Activated B cell treated with CpG ODN at 0.5 μM for 24 hours (primary cell): ENCODE results near the gene CFAP73. TPM values are rescaled to one million over a fixed set of nuclear protein-coding genes. Genes with fewer than 3 reads are reported as not detected.

Source experiments
- ATAC-seq: fragments of 200-7000 bp; cut with Tn5 transposase; one replicate; pipeline ENCODE4 v1.10.0; 2021; ENCODE audit warnings: low read depth, mild to moderate bottlenecking, moderate library complexity
- CTCF ChIA-PET: fragments of 350-600 bp; sonication (Branson Sonifier 250); formaldehyde crosslinking; loops from one replicate; lab custom pipeline; 2021; ENCODE audit warnings: antibody characterized with exemption; lab: Charles Lee
- POLR2A ChIA-PET: fragments of 350-600 bp; sonication (Branson Sonifier 250); formaldehyde crosslinking; loops from one replicate; lab custom pipeline; 2021; ENCODE audit warnings: antibody characterized with exemption; lab: Charles Lee
- DNase-seq: peaks from one replicate; pipeline ENCODE4 v3.0.0; 2022
- H3K27ac Mint-ChIP-seq: one replicate; pipeline ENCODE4 v1.8.0; 2020; ENCODE audit warnings: mixed read lengths
- H3K27me3 Mint-ChIP-seq: one replicate; pipeline ENCODE4 v1.8.0; 2021; ENCODE audit warnings: mixed read lengths
- H3K36me3 Mint-ChIP-seq: one replicate; pipeline ENCODE4 v1.8.0; 2021; ENCODE audit warnings: low read depth, mixed read lengths
- H3K4me1 Mint-ChIP-seq: one replicate; pipeline ENCODE4 v1.8.0; 2021; ENCODE audit warnings: mixed read lengths
- H3K4me3 Mint-ChIP-seq: one replicate; pipeline ENCODE4 v1.8.0; 2020; ENCODE audit warnings: mild to moderate bottlenecking, mixed read lengths
- H3K9me3 Mint-ChIP-seq: one replicate; pipeline ENCODE4 v1.8.0; 2020; ENCODE audit warnings: mixed read lengths
- intact Hi-C: fragments of 100-400 bp; cut with micrococcal nuclease; formaldehyde crosslinking; loops from one replicate; pipeline ENCODE4 v1.15.1; 2024
- total RNA-seq: library from RNA; stranded (reverse); gene quantifications from 2 replicates; pipeline ENCODE4 v1.2.3, GENCODE V29; 2022
- TF ChIP-seq, protein P1 (sequence below): fragments of 200-600 bp; IDR thresholded peaks from one replicate; pipeline ENCODE4 v1.8.0; 2022; ENCODE audit warnings: antibody characterized with exemption, mild to moderate bottlenecking

The CFAP73 gene
- total RNA-seq: 0.88 and 1.1 TPM in 2 replicates

DNA sequence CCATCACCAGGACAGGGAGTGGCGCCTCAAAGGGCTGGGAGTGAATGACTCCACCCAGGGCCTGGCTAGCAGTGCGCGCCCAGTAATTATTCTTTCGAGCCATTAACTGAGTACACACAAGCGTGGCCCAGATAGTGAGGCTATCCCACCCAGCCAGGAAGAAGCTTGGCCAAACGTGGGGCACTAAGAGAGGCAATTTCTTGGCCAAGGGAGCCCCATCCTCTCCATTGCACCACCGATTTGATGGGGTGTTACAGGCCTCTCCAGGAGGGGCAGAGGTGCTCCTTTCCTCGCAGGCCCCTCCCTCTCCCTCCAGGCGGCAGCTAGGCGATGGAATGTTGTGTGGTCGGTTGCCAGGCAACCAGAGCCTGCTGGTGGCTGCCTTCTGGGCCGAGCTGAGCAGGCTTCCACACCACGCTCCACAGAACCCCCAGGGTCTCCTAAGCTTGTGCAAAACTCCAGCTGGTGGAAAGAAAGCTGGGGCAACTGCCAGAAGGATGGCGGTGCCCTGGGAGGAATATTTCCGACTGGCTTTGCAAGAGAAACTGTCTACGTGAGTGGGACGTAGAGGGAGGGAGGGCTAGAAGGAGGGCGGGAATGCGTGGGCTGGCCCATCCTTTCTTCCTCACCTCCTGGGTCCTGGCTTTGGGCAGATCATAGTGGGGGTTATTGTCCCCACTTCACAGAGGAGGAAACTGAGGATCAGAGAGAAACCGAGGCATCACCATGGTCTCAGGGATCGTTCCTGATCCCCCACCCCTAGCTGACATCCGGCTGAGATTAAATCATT, at the start of gene CFAP73:
Gene CFAP73 (plus strand): TSS at position 364 of the 790 bp plus-strand sequence. CDS start 134 bp downstream, at position 498.
- no peaks in the 10 kb centered on the region for H3K9me3 Mint-ChIP-seq
- H3K4me3 Mint-ChIP-seq: no peak within 1 kb of the TSS
- TF ChIP-seq, protein P1, sequence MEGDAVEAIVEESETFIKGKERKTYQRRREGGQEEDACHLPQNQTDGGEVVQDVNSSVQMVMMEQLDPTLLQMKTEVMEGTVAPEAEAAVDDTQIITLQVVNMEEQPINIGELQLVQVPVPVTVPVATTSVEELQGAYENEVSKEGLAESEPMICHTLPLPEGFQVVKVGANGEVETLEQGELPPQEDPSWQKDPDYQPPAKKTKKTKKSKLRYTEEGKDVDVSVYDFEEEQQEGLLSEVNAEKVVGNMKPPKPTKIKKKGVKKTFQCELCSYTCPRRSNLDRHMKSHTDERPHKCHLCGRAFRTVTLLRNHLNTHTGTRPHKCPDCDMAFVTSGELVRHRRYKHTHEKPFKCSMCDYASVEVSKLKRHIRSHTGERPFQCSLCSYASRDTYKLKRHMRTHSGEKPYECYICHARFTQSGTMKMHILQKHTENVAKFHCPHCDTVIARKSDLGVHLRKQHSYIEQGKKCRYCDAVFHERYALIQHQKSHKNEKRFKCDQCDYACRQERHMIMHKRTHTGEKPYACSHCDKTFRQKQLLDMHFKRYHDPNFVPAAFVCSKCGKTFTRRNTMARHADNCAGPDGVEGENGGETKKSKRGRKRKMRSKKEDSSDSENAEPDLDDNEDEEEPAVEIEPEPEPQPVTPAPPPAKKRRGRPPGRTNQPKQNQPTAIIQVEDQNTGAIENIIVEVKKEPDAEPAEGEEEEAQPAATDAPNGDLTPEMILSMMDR: no peak
- H3K27me3 Mint-ChIP-seq: peaks cover 6% of the 10 kb centered on the region
- ChIA-PET POLR2A (no interaction called here), CTCF (interaction anchor here (1.0 kb wide), 1 partner anchor 100 kb away, joined by 3 read pairs; no protein-coding TSS in a partner anchor)
- H3K27ac Mint-ChIP-seq: no peak within 1 kb of the TSS
- ATAC-seq (no peak), DNase-seq (no peak)
- no peaks in the 10 kb centered on the region for H3K36me3 Mint-ChIP-seq
- intact Hi-C loops: no loop called here
- peaks cover 16% of the 10 kb centered on the region for H3K4me1 Mint-ChIP-seq

DNA sequence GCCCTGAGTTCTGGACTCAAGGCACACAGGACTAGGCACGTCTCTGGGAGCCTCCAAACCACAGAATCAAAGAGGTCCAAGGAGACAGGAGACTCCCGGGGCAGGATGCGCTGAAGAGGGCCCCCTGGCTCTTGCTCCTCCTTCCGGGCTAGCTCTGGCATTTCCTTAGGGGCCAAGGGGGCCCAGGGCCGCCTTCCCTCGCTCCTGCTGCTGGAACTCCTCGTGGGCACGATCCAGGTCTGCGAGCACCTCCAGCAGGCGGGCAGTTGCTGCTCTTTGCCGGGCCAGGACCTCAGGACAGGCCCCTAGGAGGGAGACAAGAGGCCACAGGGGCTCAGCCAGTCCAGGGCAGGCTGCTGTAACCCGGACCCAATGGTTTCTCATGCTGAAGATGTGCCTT, 49.8 kb upstream of the CFAP73 start:
- ATAC-seq (no peak), DNase-seq (no peak)
- Mint-ChIP-seq H3K4me1 (peaks cover 25% of the 10 kb centered on the region), H3K36me3 (peaks cover 9% of the 10 kb centered on the region), H3K27me3 (no peaks in the 10 kb centered on the region), H3K9me3 (no peaks in the 10 kb centered on the region), H3K4me3 (no peak overlapping the region), H3K27ac (peak overlapping the region; percentile 56)
- intact Hi-C loops: loop anchor here (2.0 to 5.0 kb wide), 2 partner anchors 33 to 199 kb away; no protein-coding TSS in a partner anchor
- TF ChIP-seq, protein P1: no peak
- ChIA-PET POLR2A (interaction anchor here (0.6 to 1.0 kb wide), 3 partner anchors 29 to 809 kb away, joined by 3 to 10 read pairs (median 4); no protein-coding TSS in a partner anchor), CTCF (interaction anchor here (2.0 to 6.7 kb wide), 3 partner anchors 52 to 107 kb away, joined by 14 to 85 read pairs (median 35); no protein-coding TSS in a partner anchor)

DNA sequence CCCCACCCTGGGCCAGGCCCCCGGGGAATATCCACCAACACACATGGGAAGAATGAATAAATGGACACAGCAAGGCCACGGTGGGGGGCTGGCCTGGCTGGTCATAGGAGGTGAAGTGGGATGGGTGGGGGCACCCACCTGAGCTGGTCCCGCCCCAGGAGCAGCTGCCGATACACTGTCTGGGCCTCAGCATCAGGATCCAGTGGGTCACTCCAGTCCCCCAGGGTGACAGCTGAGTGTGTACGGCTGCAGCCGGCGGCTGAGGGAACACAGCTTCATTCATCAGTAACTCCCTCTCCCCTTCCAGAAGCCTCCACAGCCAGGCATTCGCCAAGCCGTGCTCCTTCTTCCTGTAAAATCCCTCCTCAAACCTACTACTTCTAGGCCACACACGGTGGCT, 47.8 kb upstream of the CFAP73 start:
- Mint-ChIP-seq H3K4me1 (peaks cover 27% of the 10 kb centered on the region), H3K27me3 (no peaks in the 10 kb centered on the region), H3K27ac (no peak overlapping the region), H3K36me3 (peaks cover 3% of the 10 kb centered on the region), H3K4me3 (no peak overlapping the region), H3K9me3 (no peaks in the 10 kb centered on the region)
- TF ChIP-seq, protein P1: no peak
- ChIA-PET POLR2A (no interaction called here), CTCF (interaction anchor here (1.2 to 6.7 kb wide), 3 partner anchors 51 to 72 kb away, joined by 4 to 85 read pairs (median 35); no protein-coding TSS in a partner anchor)
- ATAC-seq (no peak), DNase-seq (no peak)
- intact Hi-C loops: no loop called here

DNA sequence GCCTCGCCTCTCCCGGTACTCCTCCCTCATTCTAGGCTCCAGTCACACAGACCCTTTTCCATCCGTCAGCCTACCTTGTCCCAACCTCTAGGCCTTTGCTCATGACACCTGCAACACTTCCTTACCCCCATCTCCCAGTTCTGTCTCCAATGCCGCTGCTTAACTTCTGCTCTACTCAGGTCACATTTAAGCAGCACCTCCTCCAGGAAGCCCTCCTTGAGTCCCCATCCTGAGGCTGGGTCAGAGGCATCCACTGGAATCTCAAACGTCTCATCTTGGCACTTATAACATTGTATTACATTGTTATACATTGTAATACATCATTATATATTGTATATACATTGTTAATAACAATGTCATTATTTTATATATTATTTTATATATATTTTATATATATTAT, 46.7 kb upstream of the CFAP73 start:
- Mint-ChIP-seq H3K27ac (no peak overlapping the region), H3K4me3 (no peak overlapping the region), H3K9me3 (no peaks in the 10 kb centered on the region), H3K36me3 (no peaks in the 10 kb centered on the region), H3K27me3 (no peaks in the 10 kb centered on the region), H3K4me1 (peaks cover 27% of the 10 kb centered on the region)
- POLR2A ChIA-PET: interaction anchor here (1.4 kb wide), 1 partner anchor 10 kb away, joined by 4 read pairs; no protein-coding TSS in a partner anchor
- intact Hi-C loops: no loop called here
- TF ChIP-seq, protein P1: no peak
- no peak for ATAC-seq
- DNase-seq: no peak
- CTCF ChIA-PET: interaction anchor here (1.0 to 6.7 kb wide), 3 partner anchors 54 to 71 kb away, joined by 4 to 85 read pairs (median 35); no protein-coding TSS in a partner anchor
